BJ (cell line): ENCODE data around the gene IL36G. TPM values are rescaled to one million over a fixed set of nuclear protein-coding genes. Genes with fewer than 3 reads are reported as not detected.

Experiments used
- CTCF ChIA-PET: fragments of 350-600 bp; formaldehyde crosslinking; extraction: SDS; loops from one replicate; lab custom pipeline; 2021; ENCODE audit warnings: antibody characterized with exemption, inconsistent platforms; lab: Yijun Ruan, JAX
- POLR2A ChIA-PET: fragments of 300-600 bp; sonication (Branson Sonifier 250); formaldehyde crosslinking; extraction: SDS; loops from one replicate; lab custom pipeline; 2021; ENCODE audit warnings: antibody characterized with exemption; lab: Charles Lee
- DNase-seq: peaks from one replicate; pipeline ENCODE4 v3.0.0-alpha.2; 2011; ENCODE audit warnings: low read depth
- H3K27me3 ChIP-seq: 2 replicates; pipeline ENCODE4 v1.6.0; 2011; ENCODE audit warnings: low read length; ENCODE audit not compliant: control insufficient read depth, insufficient read depth
- H3K36me3 ChIP-seq: 2 replicates; pipeline ENCODE4 v1.5.1; 2011; ENCODE audit warnings: low read length; ENCODE audit not compliant: control insufficient read depth, insufficient read depth
- H3K4me3 ChIP-seq: 2 replicates; pipeline ENCODE4 v1.5.1; 2011; ENCODE audit warnings: low read depth, mild to moderate bottlenecking, control low read depth, low read length
- polyA plus RNA-seq: library from polyadenylated mRNA; depleted of rRNA; stranded (reverse); fragments of >200 nt; gene quantifications from 2 replicates; pipeline ENCODE4 v1.2.3, GENCODE V29; 2011
- TF ChIP-seq, protein P1 (sequence below): IDR thresholded peaks from 2 replicates; pipeline ENCODE4 v1.5.1; 2011; ENCODE audit warnings: low read depth, mild to moderate bottlenecking, control low read depth, inconsistent platforms, low read length, moderate library complexity; ENCODE audit not compliant: insufficient read depth

The IL36G gene
- polyA plus RNA-seq, 1 experiment = not detected

DNA sequence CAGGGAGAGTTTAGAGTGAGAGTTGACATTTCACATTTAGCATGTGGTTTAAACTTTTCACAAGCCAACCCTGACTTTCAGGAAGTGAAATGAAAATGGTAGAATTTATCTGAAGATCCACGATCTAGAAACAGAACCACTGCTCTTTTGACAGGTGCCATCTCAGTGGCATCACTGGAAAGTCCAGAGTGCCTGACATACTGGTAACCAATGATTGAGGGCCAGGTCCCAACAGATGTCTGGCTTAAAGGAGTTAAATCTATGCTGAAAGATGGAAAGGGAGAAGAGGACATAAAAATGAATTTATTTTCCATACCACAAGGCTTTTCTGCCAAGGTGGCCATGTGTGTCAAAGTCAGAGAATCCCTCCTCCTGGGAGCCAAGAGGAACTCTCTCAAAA, 2.7 kb downstream of the IL36G start:
- CTCF ChIA-PET = interaction anchor here (1.1 kb wide), 1 partner anchor 20 kb away, joined by 4 read pairs; no protein-coding TSS in a partner anchor
- peaks cover 17% of the 10 kb centered on the region for H3K27me3 ChIP-seq

DNA sequence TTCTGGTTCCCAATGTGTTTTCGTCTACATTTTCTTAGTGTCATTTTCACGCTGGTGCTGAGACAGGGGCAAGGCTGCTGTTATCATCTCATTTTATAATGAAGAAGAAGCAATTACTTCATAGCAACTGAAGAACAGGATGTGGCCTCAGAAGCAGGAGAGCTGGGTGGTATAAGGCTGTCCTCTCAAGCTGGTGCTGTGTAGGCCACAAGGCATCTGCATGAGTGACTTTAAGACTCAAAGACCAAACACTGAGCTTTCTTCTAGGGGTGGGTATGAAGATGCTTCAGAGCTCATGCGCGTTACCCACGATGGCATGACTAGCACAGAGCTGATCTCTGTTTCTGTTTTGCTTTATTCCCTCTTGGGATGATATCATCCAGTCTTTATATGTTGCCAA, 7.3 kb downstream of the IL36G start:
- CTCF ChIA-PET = no interaction called here
- POLR2A ChIA-PET = no interaction called here
- DNase-seq = no peak
- TF ChIP-seq, protein P1, sequence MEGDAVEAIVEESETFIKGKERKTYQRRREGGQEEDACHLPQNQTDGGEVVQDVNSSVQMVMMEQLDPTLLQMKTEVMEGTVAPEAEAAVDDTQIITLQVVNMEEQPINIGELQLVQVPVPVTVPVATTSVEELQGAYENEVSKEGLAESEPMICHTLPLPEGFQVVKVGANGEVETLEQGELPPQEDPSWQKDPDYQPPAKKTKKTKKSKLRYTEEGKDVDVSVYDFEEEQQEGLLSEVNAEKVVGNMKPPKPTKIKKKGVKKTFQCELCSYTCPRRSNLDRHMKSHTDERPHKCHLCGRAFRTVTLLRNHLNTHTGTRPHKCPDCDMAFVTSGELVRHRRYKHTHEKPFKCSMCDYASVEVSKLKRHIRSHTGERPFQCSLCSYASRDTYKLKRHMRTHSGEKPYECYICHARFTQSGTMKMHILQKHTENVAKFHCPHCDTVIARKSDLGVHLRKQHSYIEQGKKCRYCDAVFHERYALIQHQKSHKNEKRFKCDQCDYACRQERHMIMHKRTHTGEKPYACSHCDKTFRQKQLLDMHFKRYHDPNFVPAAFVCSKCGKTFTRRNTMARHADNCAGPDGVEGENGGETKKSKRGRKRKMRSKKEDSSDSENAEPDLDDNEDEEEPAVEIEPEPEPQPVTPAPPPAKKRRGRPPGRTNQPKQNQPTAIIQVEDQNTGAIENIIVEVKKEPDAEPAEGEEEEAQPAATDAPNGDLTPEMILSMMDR = no peak
- H3K36me3 ChIP-seq = no peaks in the 10 kb centered on the region
- H3K27me3 ChIP-seq = peaks cover 9% of the 10 kb centered on the region
- no peak overlapping the region for H3K4me3 ChIP-seq

More for the DNA sequence above, 2.7 kb downstream of the IL36G start:
- TF ChIP-seq, protein P1 = no peak
- POLR2A ChIA-PET = no interaction called here
- no peak for DNase-seq
- H3K36me3 ChIP-seq = no peaks in the 10 kb centered on the region
- no peak overlapping the region for H3K4me3 ChIP-seq

DNA sequence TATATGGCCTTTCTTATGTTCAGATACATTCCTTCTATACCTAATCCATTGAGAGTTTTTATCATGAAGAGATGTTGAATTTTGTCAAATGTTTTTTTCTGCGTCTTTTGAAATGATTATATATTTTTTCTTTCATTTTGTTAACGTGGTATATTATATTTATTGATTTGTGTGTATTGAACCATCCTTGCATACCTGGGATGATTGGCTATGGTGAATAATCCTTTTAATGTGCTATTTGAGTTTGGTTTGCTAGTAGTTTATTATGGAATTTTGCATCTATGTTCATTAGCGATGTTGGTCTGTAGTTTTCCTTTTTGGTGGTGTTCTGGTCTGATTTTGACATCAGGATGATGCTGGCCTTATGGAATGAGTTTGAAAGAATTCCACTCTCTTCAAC, 11.8 kb downstream of the IL36G start:
- peaks cover 2% of the 10 kb centered on the region; the same call in 1 of the 2 replicates for H3K27me3 ChIP-seq
- ChIA-PET POLR2A (no interaction called here), CTCF (no interaction called here)
- H3K4me3 ChIP-seq = no peak overlapping the region
- TF ChIP-seq, protein P1 = no peak
- DNase-seq = no peak
- H3K36me3 ChIP-seq = no peaks in the 10 kb centered on the region

DNA sequence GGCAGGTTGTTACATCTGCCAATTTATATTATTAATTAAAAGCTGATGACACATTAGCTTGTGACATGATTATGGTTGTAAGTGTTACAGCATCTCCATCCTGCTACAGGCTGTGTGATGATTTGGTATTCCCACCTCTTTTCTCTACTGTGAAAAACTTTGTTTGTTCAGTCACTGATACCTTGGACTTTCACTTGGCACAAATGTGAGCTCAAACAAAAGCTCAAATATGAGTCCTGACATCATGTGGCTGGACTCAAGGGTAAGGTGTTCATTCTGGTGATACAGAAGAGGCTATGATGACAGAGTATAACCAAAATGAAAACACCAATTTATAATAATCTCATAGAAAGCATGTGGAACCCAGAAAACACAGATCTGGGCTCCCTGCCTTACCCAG, 16.0 kb downstream of the IL36G start:
- no peak for DNase-seq
- TF ChIP-seq, protein P1 = no peak
- H3K27me3 ChIP-seq = peaks cover 5% of the 10 kb centered on the region; the same call in 1 of the 2 replicates
- CTCF ChIA-PET = no interaction called here
- POLR2A ChIA-PET = no interaction called here
- H3K36me3 ChIP-seq = no peaks in the 10 kb centered on the region
- H3K4me3 ChIP-seq = no peak overlapping the region

DNA sequence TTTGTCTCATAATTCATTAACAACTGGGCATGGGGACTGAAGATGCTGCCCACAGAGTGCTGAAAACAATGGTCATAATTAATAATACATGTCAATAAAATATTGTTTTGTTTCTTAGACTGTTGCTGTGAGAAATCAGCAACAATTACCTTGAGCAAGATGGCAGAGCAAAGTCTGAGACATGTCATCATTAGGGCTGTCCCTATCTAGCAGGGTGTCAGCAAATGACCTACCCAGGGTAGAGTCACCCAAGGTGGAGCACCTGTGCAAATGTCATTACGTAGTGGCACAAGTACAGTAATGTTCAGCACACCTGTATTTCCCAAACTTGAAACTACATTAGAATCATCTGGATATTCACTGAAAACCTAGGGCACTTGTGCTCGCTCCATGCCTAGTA, 16.8 kb downstream of the IL36G start:
- ChIA-PET CTCF (no interaction called here), POLR2A (no interaction called here)
- TF ChIP-seq, protein P1 = no peak
- DNase-seq = no peak
- peaks cover 5% of the 10 kb centered on the region; the same call in 1 of the 2 replicates for H3K27me3 ChIP-seq
- no peaks in the 10 kb centered on the region for H3K36me3 ChIP-seq
- H3K4me3 ChIP-seq = no peak overlapping the region
